Measurements from ENCODE around the gene MFAP3L. TPM values are rescaled to one million over a fixed set of nuclear protein-coding genes. Genes with fewer than 3 reads are reported as not detected.

MFAP3L gene
- total and polyA plus RNA-seq, 2 donors (not counting 1 experiment from before 2014, with no cell fraction given): 0.49 to 0.50 TPM

DNA sequence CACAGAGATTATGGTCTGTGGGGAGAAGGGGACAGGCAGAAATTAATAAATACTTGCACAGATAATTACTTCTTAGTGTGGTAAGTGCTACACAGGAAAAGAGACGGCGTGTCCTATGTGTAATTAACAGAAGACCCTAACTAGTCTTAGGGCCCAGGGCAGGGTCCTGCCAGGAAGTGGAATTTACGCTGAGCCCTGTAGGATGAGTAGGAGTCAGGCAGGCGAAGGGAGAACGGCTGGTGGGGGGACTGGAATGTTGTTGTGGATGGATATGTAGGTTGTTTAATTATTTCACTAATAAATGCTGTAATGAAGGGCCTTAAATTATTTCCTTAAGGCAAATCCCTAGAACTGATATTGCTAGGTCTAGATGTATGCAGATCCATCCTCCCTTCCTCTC lies 26.7 kb upstream of the MFAP3L start:
- no peaks in the 10 kb centered on the region for H3K4me1 ChIP-seq (ENCODE audit: control insufficient read depth, extremely low read depth, insufficient read depth, low read length)
- H3K4me2 ChIP-seq (ENCODE audit: extremely low read depth, insufficient read depth, low read length): no peak overlapping the region
- TF ChIP-seq EZH2 (IDR thresholded peaks at IDR 0.05; ENCODE audit: low read length, missing control alignments): no peak
- TF ChIP-seq, protein P1, sequence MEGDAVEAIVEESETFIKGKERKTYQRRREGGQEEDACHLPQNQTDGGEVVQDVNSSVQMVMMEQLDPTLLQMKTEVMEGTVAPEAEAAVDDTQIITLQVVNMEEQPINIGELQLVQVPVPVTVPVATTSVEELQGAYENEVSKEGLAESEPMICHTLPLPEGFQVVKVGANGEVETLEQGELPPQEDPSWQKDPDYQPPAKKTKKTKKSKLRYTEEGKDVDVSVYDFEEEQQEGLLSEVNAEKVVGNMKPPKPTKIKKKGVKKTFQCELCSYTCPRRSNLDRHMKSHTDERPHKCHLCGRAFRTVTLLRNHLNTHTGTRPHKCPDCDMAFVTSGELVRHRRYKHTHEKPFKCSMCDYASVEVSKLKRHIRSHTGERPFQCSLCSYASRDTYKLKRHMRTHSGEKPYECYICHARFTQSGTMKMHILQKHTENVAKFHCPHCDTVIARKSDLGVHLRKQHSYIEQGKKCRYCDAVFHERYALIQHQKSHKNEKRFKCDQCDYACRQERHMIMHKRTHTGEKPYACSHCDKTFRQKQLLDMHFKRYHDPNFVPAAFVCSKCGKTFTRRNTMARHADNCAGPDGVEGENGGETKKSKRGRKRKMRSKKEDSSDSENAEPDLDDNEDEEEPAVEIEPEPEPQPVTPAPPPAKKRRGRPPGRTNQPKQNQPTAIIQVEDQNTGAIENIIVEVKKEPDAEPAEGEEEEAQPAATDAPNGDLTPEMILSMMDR (conservative IDR thresholded peaks at IDR 0.05 in 1 of 2, IDR thresholded peaks at IDR 0.05 in 1 of 2; ENCODE audit: low read depth in 1 of 2, low read length in 2 of 2): no peak
- no peak overlapping the region for H3K4me3 ChIP-seq (replicated peaks in 1 of 4; ENCODE audit: control extremely low read depth in 1 of 4, insufficient read depth in 1 of 4, low read depth in 3 of 4, low read length in 4 of 4)
- H4K20me1 ChIP-seq (ENCODE audit: control insufficient read depth, extremely low read depth, insufficient read depth, low read length): no peaks in the 10 kb centered on the region
- no peak overlapping the region for H2AFZ ChIP-seq (ENCODE audit: low read length)
- no peaks in the 10 kb centered on the region for H3K9me3 ChIP-seq (ENCODE audit: control insufficient read depth, insufficient read depth, low read depth, low read length)
- H3K27me3 ChIP-seq (ENCODE audit: control insufficient read depth, insufficient read depth, low read length): no peaks in the 10 kb centered on the region
- no peak overlapping the region for H3K9ac ChIP-seq (ENCODE audit: insufficient read depth, low read length)
- no peak overlapping the region for H3K27ac ChIP-seq (ENCODE audit: insufficient read depth, low read length)
- H3K79me2 ChIP-seq (ENCODE audit: control insufficient read depth, insufficient read depth, low read length): no peaks in the 10 kb centered on the region
- DNase-seq (ENCODE audit: low read depth in 2 of 2): no peak
- no peaks in the 10 kb centered on the region for H3K36me3 ChIP-seq (ENCODE audit: control insufficient read depth, insufficient read depth, low read length)

DNA sequence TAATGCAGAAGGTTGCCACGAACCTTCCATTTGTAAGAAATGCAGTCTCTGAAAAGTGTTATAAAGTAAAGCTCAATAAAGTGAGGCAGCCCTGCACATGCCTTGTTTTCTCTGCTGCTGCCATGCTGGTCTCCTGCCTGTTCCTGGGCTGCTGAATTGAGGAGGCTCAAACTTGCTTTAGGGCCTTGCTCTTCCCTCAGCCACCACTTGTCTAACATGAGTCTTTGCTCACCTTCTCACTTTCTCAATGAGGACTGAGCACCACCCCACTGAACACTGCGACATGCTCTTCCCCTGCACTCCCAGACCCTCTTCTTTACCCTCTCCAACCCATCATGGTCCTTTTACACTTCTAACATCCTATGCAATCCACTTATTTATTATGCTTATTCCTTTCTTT lies 25.2 kb upstream of the MFAP3L start:
- Histone ChIP-seq H3K27me3 (ENCODE audit: control insufficient read depth, insufficient read depth, low read length) (no peaks in the 10 kb centered on the region), H3K27ac (ENCODE audit: insufficient read depth, low read length) (no peak overlapping the region), H3K9me3 (ENCODE audit: control insufficient read depth, insufficient read depth, low read depth, low read length) (no peaks in the 10 kb centered on the region), H3K4me2 (ENCODE audit: extremely low read depth, insufficient read depth, low read length) (no peak overlapping the region), H3K4me3 (replicated peaks in 1 of 4; ENCODE audit: control extremely low read depth in 1 of 4, insufficient read depth in 1 of 4, low read depth in 3 of 4, low read length in 4 of 4) (no peak overlapping the region), H3K36me3 (ENCODE audit: control insufficient read depth, insufficient read depth, low read length) (no peaks in the 10 kb centered on the region), H4K20me1 (ENCODE audit: control insufficient read depth, extremely low read depth, insufficient read depth, low read length) (no peaks in the 10 kb centered on the region), H2AFZ (ENCODE audit: low read length) (no peak overlapping the region), H3K9ac (ENCODE audit: insufficient read depth, low read length) (no peak overlapping the region), H3K4me1 (ENCODE audit: control insufficient read depth, extremely low read depth, insufficient read depth, low read length) (no peaks in the 10 kb centered on the region), H3K79me2 (ENCODE audit: control insufficient read depth, insufficient read depth, low read length) (no peaks in the 10 kb centered on the region)
- no peak for DNase-seq (ENCODE audit: low read depth in 2 of 2)
- TF ChIP-seq, protein P1 (conservative IDR thresholded peaks at IDR 0.05 in 1 of 2, IDR thresholded peaks at IDR 0.05 in 1 of 2; ENCODE audit: low read depth in 1 of 2, low read length in 2 of 2): no peak
- no peak for TF ChIP-seq EZH2 (IDR thresholded peaks at IDR 0.05; ENCODE audit: low read length, missing control alignments)

DNA sequence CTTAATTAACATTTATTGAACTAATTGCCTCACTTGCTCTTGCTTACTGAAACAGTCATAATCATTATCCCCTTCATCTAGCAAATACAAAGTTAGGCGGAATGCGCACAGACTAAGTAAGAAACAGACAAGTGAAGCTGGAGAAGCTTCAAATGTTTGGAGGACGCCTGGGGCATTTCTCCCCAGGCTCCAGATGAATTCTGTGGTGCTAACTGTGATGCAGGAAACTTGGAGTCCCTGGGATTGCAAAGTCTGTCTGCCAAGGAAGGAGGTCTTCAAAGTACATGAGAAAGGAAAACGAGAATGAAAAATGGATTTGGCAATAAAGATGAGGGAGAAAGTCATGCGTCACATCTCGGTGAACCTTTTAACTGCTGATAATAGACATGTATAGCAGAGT lies 23.6 kb upstream of the MFAP3L start:
- no peaks in the 10 kb centered on the region for H3K9me3 ChIP-seq (ENCODE audit: control insufficient read depth, insufficient read depth, low read depth, low read length)
- H3K27me3 ChIP-seq (ENCODE audit: control insufficient read depth, insufficient read depth, low read length): no peaks in the 10 kb centered on the region
- H3K36me3 ChIP-seq (ENCODE audit: control insufficient read depth, insufficient read depth, low read length): no peaks in the 10 kb centered on the region
- H3K4me2 ChIP-seq (ENCODE audit: extremely low read depth, insufficient read depth, low read length): no peak overlapping the region
- DNase-seq (ENCODE audit: low read depth in 2 of 2): no peak
- H3K4me1 ChIP-seq (ENCODE audit: control insufficient read depth, extremely low read depth, insufficient read depth, low read length): no peaks in the 10 kb centered on the region
- H3K27ac ChIP-seq (ENCODE audit: insufficient read depth, low read length): no peak overlapping the region
- H3K9ac ChIP-seq (ENCODE audit: insufficient read depth, low read length): no peak overlapping the region
- no peaks in the 10 kb centered on the region for H4K20me1 ChIP-seq (ENCODE audit: control insufficient read depth, extremely low read depth, insufficient read depth, low read length)
- no peaks in the 10 kb centered on the region for H3K79me2 ChIP-seq (ENCODE audit: control insufficient read depth, insufficient read depth, low read length)
- H3K4me3 ChIP-seq (replicated peaks in 1 of 4; ENCODE audit: control extremely low read depth in 1 of 4, insufficient read depth in 1 of 4, low read depth in 3 of 4, low read length in 4 of 4): no peak overlapping the region
- TF ChIP-seq EZH2 (IDR thresholded peaks at IDR 0.05; ENCODE audit: low read length, missing control alignments): no peak
- TF ChIP-seq, protein P1 (conservative IDR thresholded peaks at IDR 0.05 in 1 of 2, IDR thresholded peaks at IDR 0.05 in 1 of 2; ENCODE audit: low read depth in 1 of 2, low read length in 2 of 2): no peak
- no peak overlapping the region for H2AFZ ChIP-seq (ENCODE audit: low read length)

Data from fibroblast of lung (primary cell).